Pancreas (tissue), 10 donors: Measurements from ENCODE around the gene RAD51B. TPM values are rescaled to one million over a fixed set of nuclear protein-coding genes. Genes with fewer than 3 reads are reported as not detected.
"Not testable (repeated sequence)": the region's sequence is repeated elsewhere in the genome, so short reads cannot be mapped to it uniquely, and the experiment has no call there.

Source experiments
- ATAC-seq, 4 donors: fragments of 200-7000 bp; cut with Tn5 transposase; one replicate each; pipeline versions ENCODE4 v1.8.0 to v1.9.1; 2020; ENCODE audit warnings: mild to moderate bottlenecking in 4 of 4, moderate library complexity in 4 of 4
- DNase-seq, 6 donors: peaks; one replicate each; pipeline ENCODE4 v3.0.0-alpha.2; 2020
- FAIRE-seq: peaks from 2 replicates; lab custom pipeline; 2012; peaks lifted over from hg19 to GRCh38; lab: Jason Lieb, UNC
- H3K27ac ChIP-seq, 4 donors: fragments of 200-600 bp; sonication (generic); 1 replicate in 3 of 4; 2 replicates in 1 of 4; pipeline versions ENCODE4 v1.5.0 to v1.8.0; 2020
- H3K27me3 ChIP-seq, 4 donors: fragments of 200-600 bp; one replicate each; pipeline ENCODE4 v1.8.0; 2021
- H3K36me3 ChIP-seq, 3 donors: fragments of 200-600 bp; sonication (generic) in 1 of 3; one replicate each; pipeline versions ENCODE4 v1.5.0 to v1.8.0; 2020 to 2021
- H3K4me1 ChIP-seq, 3 donors: fragments of 200-600 bp; one replicate each; pipeline ENCODE4 v1.8.0; 2021
- H3K4me3 ChIP-seq, 4 donors: fragments of 200-600 bp; sonication (generic) in 2 of 4; one replicate each; pipeline versions ENCODE4 v1.5.0 to v1.8.0; 2020 to 2021
- H3K9me3 ChIP-seq, 4 donors: fragments of 200-600 bp; one replicate each; pipeline ENCODE4 v1.8.0; 2021
- CTCF ChIP-seq, 4 donors: fragments of 200-600 bp; sonication (generic) in 3 of 4; IDR thresholded peaks; one replicate each; pipeline versions ENCODE4 v1.5.0 to v1.8.0; 2021; ENCODE audit warnings: antibody characterized with exemption in 4 of 4
- WGBS, 2 donors: extraction: QIAGEN DNeasy Blood & Tissue Kit; methylation state at CpG; one replicate each; pipeline ENCODE4 v1.1.7; 2013; 5-methylcytosine and 5-hydroxymethylcytosine counted together
- intact Hi-C, 3 donors: fragments of 100-400 bp; cut with DNase I; formaldehyde crosslinking; loops; one replicate each; pipeline versions ENCODE4 v1.11.1 to v1.14.2; 2022
- polyA plus RNA-seq, 2 donors: library from polyadenylated mRNA; stranded (reverse); fragments of 200-250 nt; gene quantifications; one replicate each; pipeline ENCODE4 v1.2.3, GENCODE V29; 2013
- total RNA-seq, 6 donors: library from RNA; stranded (reverse); fragmentation: NEBNext Ultra II Directional in 4 of 6; extraction: Animal tissue kit (Norgen Biotek cat#: 25700) in 4 of 6; gene quantifications; one replicate each; pipeline versions ENCODE4 v1.2.1 to v1.2.4, GENCODE V29; 2021 to 2023
- donor health status: healthy with polysubstance abuse.
- donor health status: DM: no; HTN: no; CAD: no; lungs with moderate emphysema.
- donor health status: DM: no; HTN: no; CAD: no.
- donor health status: control.
- donor health status: control.
- donor health status: Bipolar disorder and iron deficiency.
- donor health status: DM: yes; HTN: yes; CAD: no.
- donor health status: DM: no; HTN: no; CAD: no.
- donor health status: DM: no; HTN: no; CAD: no.
- donor health status: DM: yes; HTN: yes; CAD: no.

The RAD51B gene
- total and polyA plus RNA-seq, 8 donors = 1.1 to 17.3 (median 5.8) TPM

DNA sequence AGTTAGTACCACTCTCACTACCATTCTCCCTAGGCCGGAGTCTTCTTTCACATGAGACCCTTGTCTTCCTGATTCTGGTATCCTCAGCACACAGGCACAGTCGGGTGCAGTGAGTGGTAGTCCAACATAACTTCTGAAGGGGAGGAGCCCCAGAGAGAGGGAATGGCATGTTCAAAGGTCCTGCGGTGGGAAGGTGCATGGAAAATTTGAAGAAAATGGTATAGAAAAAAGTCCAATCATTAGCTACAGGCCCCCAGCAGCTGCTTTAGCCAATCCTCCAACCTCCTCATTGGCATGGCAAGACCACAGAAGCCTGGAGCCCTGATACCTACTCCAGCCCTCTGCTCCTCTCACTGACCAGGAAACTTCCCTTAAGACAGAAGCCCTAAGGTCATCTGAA is 876.7 kb downstream of the RAD51B start:
- Histone ChIP-seq H3K4me3 (no peak overlapping the region), H3K9me3 (no peaks in the 10 kb centered on the region), H3K27ac (no peak overlapping the region), H3K27me3 (no peaks in the 10 kb centered on the region), H3K4me1 (no peaks in the 10 kb centered on the region), H3K36me3 (no peaks in the 10 kb centered on the region)
- ATAC-seq = no peak
- DNase-seq = no peak
- FAIRE-seq = no peak
- intact Hi-C loops = no loop called here
- TF ChIP-seq CTCF (IDR thresholded peaks at IDR 0.05) = no peak
- WGBS, 2 donors = 92 to 96% methylated on average over 3 of the region's 3 CpGs

DNA sequence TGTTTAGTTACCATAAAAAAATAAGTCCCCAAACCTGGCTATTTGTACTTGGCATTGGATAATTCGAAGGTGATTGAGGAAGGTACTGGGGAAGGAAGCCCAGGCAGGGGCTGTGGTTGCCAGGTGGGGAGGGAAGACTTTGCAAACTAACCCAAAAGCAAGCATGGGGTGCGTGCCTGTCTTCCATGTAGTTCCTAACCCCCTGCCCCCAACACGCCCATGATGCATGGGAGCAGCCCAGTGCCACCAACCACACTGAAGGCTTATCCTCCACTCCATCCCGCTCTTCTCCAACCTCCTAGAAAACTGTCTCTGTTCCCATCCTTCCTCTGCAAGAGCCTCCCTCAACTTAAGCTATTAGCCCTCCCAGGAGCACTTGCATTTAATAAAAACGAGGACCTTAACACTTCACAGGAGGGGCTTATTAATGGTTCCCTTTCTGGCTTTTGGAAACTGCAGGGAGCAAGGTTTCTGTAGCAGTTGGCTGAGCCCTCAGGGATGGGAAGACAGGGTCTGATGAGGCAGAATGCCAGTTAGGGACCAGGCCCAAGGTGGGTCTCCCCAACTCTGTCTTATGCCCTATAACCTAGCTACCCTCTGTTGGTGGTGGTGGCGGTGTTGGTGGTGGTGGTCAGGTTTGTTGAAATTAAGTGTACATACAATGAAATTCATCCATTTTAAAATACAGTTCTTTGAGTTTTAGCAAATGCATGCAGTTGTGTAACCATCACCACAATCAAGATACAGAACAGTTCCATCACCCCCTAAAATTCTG is 877.3 kb downstream of the RAD51B start:
- Histone ChIP-seq H3K9me3 (no peaks in the 10 kb centered on the region), H3K36me3 (no peaks in the 10 kb centered on the region), H3K27me3 (no peaks in the 10 kb centered on the region), H3K4me1 (no peaks in the 10 kb centered on the region), H3K27ac (no peak overlapping the region), H3K4me3 (no peak overlapping the region)
- ATAC-seq (no peak), FAIRE-seq (no peak), DNase-seq (no peak)
- TF ChIP-seq CTCF (IDR thresholded peaks at IDR 0.05) = no peak
- intact Hi-C loops = no loop called here
- 95 to 96% methylated on average over 6 of the region's 6 CpGs for WGBS, 2 donors

GRCh38 chr14:68698773-68699172 is 879.2 kb downstream of the RAD51B start:
- H3K4me3 ChIP-seq, DNase-seq, H3K9me3 ChIP-seq, H3K4me1 ChIP-seq, H3K27ac ChIP-seq, H3K36me3 ChIP-seq, intact Hi-C loops, ATAC-seq, FAIRE-seq, H3K27me3 ChIP-seq: not testable (repeated sequence)
- 90 to 94% methylated on average over 14 of the region's 14 CpGs for WGBS, 2 donors

GRCh38 chr14:68701001-68701741 is 881.6 kb downstream of the RAD51B start:
- 88 to 95% methylated on average over 6 of the region's 6 CpGs for WGBS, 2 donors
- TF ChIP-seq CTCF (IDR thresholded peaks at IDR 0.05) = no peak
- no peak for FAIRE-seq
- no peak for ATAC-seq
- H3K36me3 ChIP-seq = no peaks in the 10 kb centered on the region
- H3K4me1 ChIP-seq = no peaks in the 10 kb centered on the region
- DNase-seq = no peak
- no peaks in the 10 kb centered on the region for H3K9me3 ChIP-seq
- H3K4me3 ChIP-seq = no peak overlapping the region
- H3K27ac ChIP-seq = no peak overlapping the region
- no peaks in the 10 kb centered on the region for H3K27me3 ChIP-seq
- intact Hi-C loops = no loop called here

DNA sequence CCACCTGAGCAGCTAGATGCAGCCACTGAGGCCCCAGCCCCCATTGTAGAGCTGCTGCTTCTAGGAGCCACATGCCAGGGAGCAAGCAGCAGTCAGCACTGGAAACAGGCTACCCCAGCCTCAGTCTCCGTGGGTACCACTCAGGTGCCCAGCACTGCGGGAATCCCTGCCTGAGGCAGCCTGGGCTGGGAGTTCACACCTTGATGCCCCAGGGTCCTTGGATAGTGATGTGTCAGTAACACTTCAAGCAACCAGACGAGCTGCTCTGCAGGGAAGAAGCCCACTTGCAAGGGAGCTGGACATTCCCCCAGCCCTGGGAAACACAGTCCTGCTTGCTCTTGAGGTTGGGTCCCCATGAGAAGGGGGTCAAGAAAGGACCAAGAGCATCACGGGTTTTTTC is 882.6 kb downstream of the RAD51B start:
- FAIRE-seq = no peak
- no peaks in the 10 kb centered on the region for H3K27me3 ChIP-seq
- no peak for DNase-seq
- no peaks in the 10 kb centered on the region for H3K9me3 ChIP-seq
- no peak overlapping the region for H3K27ac ChIP-seq
- TF ChIP-seq CTCF (IDR thresholded peaks at IDR 0.05) = no peak
- H3K36me3 ChIP-seq = no peaks in the 10 kb centered on the region
- no peaks in the 10 kb centered on the region for H3K4me1 ChIP-seq
- WGBS, 2 donors = 83 to 90% methylated on average over 4 of the region's 4 CpGs
- ATAC-seq = no peak
- intact Hi-C loops = no loop called here
- no peak overlapping the region for H3K4me3 ChIP-seq
